ENCODE results near the gene SERHL2. TPM values are rescaled to one million over a fixed set of nuclear protein-coding genes. Genes with fewer than 3 reads are reported as not detected.
A peak's percentile ranks its signal among the peaks of the same experiment; 100 is the strongest.
"Not testable (repeated sequence)": the region's sequence is repeated elsewhere in the genome, so short reads cannot be mapped to it uniquely, and the experiment has no call there.

The SERHL2 gene
- total RNA-seq, 1 donor from 2014 or later = 4.4 TPM

- no peak for DNase-seq (ENCODE audit: extremely low spot score in 2 of 2)
- H3K36me3 ChIP-seq = peaks cover 0 to 8% of the 10 kb centered on the region in 2 donors
- intact Hi-C loops (cut with DNase I) = no loop called here
These were observed 37.9 kb upstream of the SERHL2 start for GRCh38 chr22:42515896-42516295.

GRCh38 chr22:42517103-42517502, 36.7 kb upstream of the SERHL2 start:
- H3K9me3 ChIP-seq; DNase-seq (ENCODE audit: extremely low spot score in 2 of 2); H3K4me3 ChIP-seq; intact Hi-C loops (cut with DNase I); H3K36me3 ChIP-seq; H3K27ac ChIP-seq; H3K27me3 ChIP-seq: not testable (repeated sequence)
- peaks cover 19% of the 10 kb centered on the region for H3K4me1 ChIP-seq

More at GRCh38 chr22:42515896-42516295, 37.9 kb upstream of the SERHL2 start:
- Histone ChIP-seq H3K27ac (no peak overlapping the region), H3K4me1 (peaks cover 19% of the 10 kb centered on the region), H3K27me3 (no peaks in the 10 kb centered on the region), H3K4me3 (no peak overlapping the region), H3K9me3 (no peaks in the 10 kb centered on the region)
- TF ChIP-seq POLR2AphosphoS5 (IDR thresholded peaks at IDR 0.05; ENCODE audit: insufficient read depth in 1 of 2, low read depth in 1 of 2) (no peak), POLR2A (IDR thresholded peaks at IDR 0.05) (no peak), CTCF (IDR thresholded peaks at IDR 0.05) (no peak)

GRCh38 chr22:42518638-42519524, 34.9 kb upstream of the SERHL2 start:
- intact Hi-C loops (cut with DNase I); H3K9me3 ChIP-seq; DNase-seq (ENCODE audit: extremely low spot score in 2 of 2); H3K27me3 ChIP-seq; H3K36me3 ChIP-seq: not testable (repeated sequence)
- Histone ChIP-seq H3K4me3 (peak overlapping the region; percentile 88 to 89), H3K27ac (peak overlapping the region; percentile 87), H3K4me1 (peaks cover 19% of the 10 kb centered on the region)

GRCh38 chr22:42519525-42520401, 34.0 kb upstream of the SERHL2 start, which contains the start of gene RRP7A:
TSS of gene RRP7A (minus strand) at chr22:42519796. CDS start at chr22:42519786, 10 bp downstream.
- DNase-seq (ENCODE audit: extremely low spot score in 2 of 2) = no peak
- Histone ChIP-seq H3K4me1 (peaks cover 19% of the 10 kb centered on the region), H3K9me3 (no peaks in the 10 kb centered on the region), H3K27me3 (no peaks in the 10 kb centered on the region), H3K36me3 (peaks cover 0 to 8% of the 10 kb centered on the region in 2 donors), H3K4me3 (peak within 1 kb of the TSS; percentile 88 to 89), H3K27ac (peak within 1 kb of the TSS; percentile 87)
- TF ChIP-seq CTCF (IDR thresholded peaks at IDR 0.05) (no peak), POLR2A (IDR thresholded peaks at IDR 0.05) (peak in 1 of 2 donors; percentile 72), POLR2AphosphoS5 (IDR thresholded peaks at IDR 0.05; ENCODE audit: insufficient read depth in 1 of 2, low read depth in 1 of 2) (peak in 1 of 2 donors; percentile 64)
- intact Hi-C loops (cut with DNase I) = no loop called here

GRCh38 chr22:42521228-42521546, 32.6 kb upstream of the SERHL2 start:
- intact Hi-C loops (cut with DNase I) = no loop called here
- Histone ChIP-seq H3K36me3 (peaks cover 0 to 5% of the 10 kb centered on the region in 2 donors), H3K4me3 (no peak overlapping the region), H3K9me3 (no peaks in the 10 kb centered on the region), H3K4me1 (peaks cover 19% of the 10 kb centered on the region), H3K27ac (no peak overlapping the region), H3K27me3 (no peaks in the 10 kb centered on the region)
- DNase-seq (ENCODE audit: extremely low spot score in 2 of 2) = no peak
- TF ChIP-seq POLR2AphosphoS5 (IDR thresholded peaks at IDR 0.05; ENCODE audit: insufficient read depth in 1 of 2, low read depth in 1 of 2) = no peak
- TF ChIP-seq CTCF (IDR thresholded peaks at IDR 0.05) = no peak
- TF ChIP-seq POLR2A (IDR thresholded peaks at IDR 0.05) = no peak

Measured in vagina (tissue), 2 donors.